Fibroblast of the conjunctiva (primary cell): ENCODE data around the gene LY86.

ENCODE experiments used
- DNase-seq: peaks from one replicate; pipeline ENCODE4 v3.0.0-alpha.2; 2010; ENCODE audit warnings: low read depth

Gene LY86

GRCh38 chr6:6570929-6571671 lies 17.4 kb upstream of the LY86 start:
- no peak for DNase-seq

- DNase-seq, result no peak
Measured at GRCh38 chr6:6575143-6575542, 13.4 kb upstream of the LY86 start.

GRCh38 chr6:6577735-6578134 lies 10.8 kb upstream of the LY86 start:
- no peak for DNase-seq

- no peak for DNase-seq
Measured at GRCh38 chr6:6579281-6579680, 9.2 kb upstream of the LY86 start.

- no peak for DNase-seq
Measured at GRCh38 chr6:6580225-6580856, 8.2 kb upstream of the LY86 start.

- no peak for DNase-seq
Measured at GRCh38 chr6:6581054-6581453, 7.5 kb upstream of the LY86 start.

- DNase-seq, result no peak
Measured at GRCh38 chr6:6582131-6582530, 6.4 kb upstream of the LY86 start.

GRCh38 chr6:6583836-6584235 lies 4.7 kb upstream of the LY86 start:
- no peak for DNase-seq

GRCh38 chr6:6584310-6585002 lies 4.1 kb upstream of the LY86 start:
- no peak for DNase-seq

GRCh38 chr6:6585003-6585311 lies 3.6 kb upstream of the LY86 start:
- DNase-seq, result no peak

- no peak for DNase-seq
Measured at GRCh38 chr6:6586167-6586566, 2.4 kb upstream of the LY86 start.

- DNase-seq, result no peak
Measured at GRCh38 chr6:6586671-6587526, 1.6 kb upstream of the LY86 start.

- DNase-seq, result no peak
Measured at GRCh38 chr6:6587696-6588063, 840 bp upstream of the LY86 start.

- DNase-seq, result no peak
Measured at GRCh38 chr6:6588924-6589709, 597 bp downstream of the LY86 start.

- no peak for DNase-seq
Measured at GRCh38 chr6:6590530-6590929, 2.0 kb downstream of the LY86 start.

- no peak for DNase-seq
Measured at GRCh38 chr6:6591778-6592465, 3.4 kb downstream of the LY86 start.

- DNase-seq, result no peak
Measured at GRCh38 chr6:6592826-6593475, 4.4 kb downstream of the LY86 start.

- DNase-seq, result no peak
Measured at GRCh38 chr6:6593867-6594468, 5.4 kb downstream of the LY86 start.

GRCh38 chr6:6595025-6595424 lies 6.5 kb downstream of the LY86 start:
- no peak for DNase-seq

- DNase-seq, result no peak
Measured at GRCh38 chr6:6595952-6596351, 7.4 kb downstream of the LY86 start.
